Measurements from ENCODE around the gene SBK1.

SBK1 gene

GRCh38 chr16:28282045-28282444 is 10.3 kb upstream of the SBK1 start:
- DNase-seq (ENCODE audit: low spot score) = no peak

DNA sequence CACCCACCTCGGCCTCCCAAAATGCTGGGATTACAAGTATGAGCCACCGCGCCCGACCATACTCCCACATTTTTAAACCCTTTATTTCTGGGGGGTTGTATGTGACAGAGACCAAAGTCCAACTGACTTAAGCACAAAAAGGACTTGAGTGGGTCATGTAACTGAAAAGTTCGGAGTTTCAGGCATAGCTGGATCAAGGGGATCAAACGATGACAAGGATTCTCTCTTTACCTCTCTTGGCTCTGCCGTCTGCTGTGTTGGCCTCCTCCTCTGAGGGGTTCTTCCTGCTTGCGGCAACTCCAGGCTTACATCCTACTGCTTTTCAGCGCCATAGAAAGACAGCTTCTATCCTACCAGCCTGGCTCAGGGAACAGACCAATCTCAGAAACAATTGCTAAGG is 9.2 kb upstream of the SBK1 start:
- no peak for DNase-seq (ENCODE audit: low spot score)

- DNase-seq (ENCODE audit: low spot score) = no peak
Observed at GRCh38 chr16:28283798-28284577, 8.3 kb upstream of the SBK1 start.

DNA sequence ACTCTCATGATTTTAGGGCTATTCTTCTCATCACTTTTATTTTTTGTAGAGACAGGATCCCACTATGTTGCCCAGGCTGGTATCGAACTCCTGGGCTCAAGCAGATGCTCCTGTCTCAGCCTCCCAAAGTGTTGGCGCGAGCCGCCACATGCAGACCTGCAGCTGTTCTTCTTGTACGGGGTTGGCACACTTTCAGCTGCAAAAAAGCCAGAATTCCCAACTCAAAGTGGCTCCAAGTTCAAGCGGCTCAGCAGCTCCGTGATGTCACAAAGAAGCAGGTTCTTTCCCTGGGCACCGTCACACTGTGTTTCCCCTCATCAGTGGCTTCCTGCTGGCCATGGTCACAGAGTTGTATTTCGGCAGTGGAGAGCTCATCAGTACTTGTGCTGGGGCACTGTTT is 6.7 kb upstream of the SBK1 start:
- DNase-seq (ENCODE audit: low spot score) = no peak

GRCh38 chr16:28288114-28288513 is 4.2 kb upstream of the SBK1 start:
- no peak for DNase-seq (ENCODE audit: low spot score)

DNA sequence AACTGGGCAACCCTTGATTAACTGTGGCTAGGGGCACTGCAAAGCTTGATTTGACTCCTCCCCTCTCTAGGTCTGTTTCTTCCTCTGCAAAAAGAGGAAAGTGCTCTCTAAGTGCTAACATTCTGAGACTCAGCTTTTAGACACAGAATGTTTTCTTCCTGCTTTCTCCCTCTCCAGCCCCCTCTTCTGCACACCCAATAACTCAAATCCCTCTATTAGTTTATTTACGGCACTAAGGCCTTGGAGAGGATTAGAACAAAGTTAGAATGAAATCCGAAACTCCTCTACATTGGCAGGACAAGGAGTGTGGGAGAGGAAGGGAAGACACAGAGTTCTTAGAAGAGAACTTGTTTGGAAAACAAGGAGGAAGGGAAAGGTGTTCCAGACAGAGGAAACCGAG is 3.3 kb upstream of the SBK1 start:
- no peak for DNase-seq (ENCODE audit: low spot score)

- DNase-seq (ENCODE audit: low spot score) = no peak
Observed at GRCh38 chr16:28289939-28290858, 2.1 kb upstream of the SBK1 start.

DNA sequence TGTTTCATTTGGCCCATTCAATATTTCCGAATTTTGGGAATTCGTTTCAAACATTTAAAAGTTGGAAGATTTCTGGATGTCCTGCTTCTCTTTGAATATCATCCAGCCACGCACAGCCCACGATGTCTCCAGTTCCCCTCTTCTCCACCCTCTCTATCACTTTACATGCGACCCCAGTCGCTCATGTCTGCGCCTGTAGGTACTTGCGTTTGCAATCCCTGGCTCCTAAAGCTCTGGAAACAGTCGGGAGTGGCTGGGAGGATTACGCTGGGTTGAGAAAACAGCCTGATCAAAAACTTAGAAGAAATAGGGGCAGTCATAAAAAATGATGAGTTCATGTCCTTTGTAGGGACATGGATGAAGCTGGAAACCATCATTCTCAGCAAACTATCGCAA is 1.5 kb upstream of the SBK1 start:
- no peak for DNase-seq (ENCODE audit: low spot score)

GRCh38 chr16:28292731-28293600 is 641 bp downstream of the SBK1 start:
- DNase-seq (ENCODE audit: low spot score) = peak; percentile 26

GRCh38 chr16:28293601-28293960 is 1.3 kb downstream of the SBK1 start:
- no peak for DNase-seq (ENCODE audit: low spot score)

DNA sequence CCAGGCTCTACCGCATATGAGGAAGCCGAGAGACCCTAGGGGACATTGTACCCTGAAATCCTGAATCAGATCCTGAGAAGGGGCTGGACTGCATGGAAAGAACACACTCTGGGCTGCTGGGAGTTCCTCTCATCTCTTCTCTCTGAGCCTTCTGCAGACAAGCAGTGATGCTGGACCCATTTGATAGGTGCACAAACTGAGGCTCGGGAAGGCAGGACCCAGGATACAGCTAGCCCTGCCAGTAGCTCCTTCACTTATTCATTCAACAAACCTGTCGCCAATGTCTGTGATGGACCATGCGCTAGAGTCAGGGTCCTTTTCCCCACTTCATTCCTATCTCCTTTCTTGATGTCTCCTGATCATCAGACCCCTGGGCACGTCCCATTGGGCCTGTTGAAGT is 1.9 kb downstream of the SBK1 start:
- DNase-seq (ENCODE audit: low spot score) = no peak

- DNase-seq (ENCODE audit: low spot score) = no peak
Observed at GRCh38 chr16:28295276-28295675, 3.0 kb downstream of the SBK1 start.

- DNase-seq (ENCODE audit: low spot score) = no peak
Observed at GRCh38 chr16:28297308-28297707, 5.0 kb downstream of the SBK1 start.

DNA sequence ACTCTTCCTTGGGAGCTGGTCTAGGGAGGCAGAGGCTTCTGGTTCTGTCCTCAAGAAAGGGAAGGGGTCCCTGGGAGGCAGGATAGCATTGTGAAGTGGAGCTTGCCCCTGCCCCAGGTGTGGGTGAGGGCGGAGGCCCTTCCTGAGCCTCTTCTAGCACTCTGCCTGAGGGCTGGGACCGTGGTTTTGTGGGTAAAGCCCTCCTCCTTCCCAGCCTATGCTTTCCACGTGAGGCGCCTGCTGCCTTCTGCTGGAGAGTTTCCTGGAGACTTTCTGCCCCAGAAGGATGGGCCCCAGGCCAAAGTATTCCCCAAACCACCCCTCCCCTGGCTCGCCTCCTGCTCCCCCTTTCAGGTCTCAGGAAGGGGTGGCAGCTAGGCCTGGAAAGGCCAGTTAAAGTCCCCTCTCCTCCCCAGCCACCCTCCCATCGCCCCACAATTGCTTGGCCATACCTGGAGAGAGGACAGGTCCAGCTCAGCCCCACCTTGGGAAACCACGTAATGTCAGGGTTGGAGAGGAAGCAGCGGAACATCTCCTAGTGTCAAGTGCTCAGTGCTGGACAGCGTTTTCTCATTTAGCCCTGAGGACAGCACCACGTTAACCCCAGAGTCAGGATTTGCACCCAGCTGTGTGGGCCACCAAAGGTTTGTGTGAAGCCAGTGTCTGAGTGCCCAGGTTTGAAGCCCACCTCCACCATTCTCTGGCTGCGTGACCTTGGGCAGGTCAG is 5.6 kb downstream of the SBK1 start:
- DNase-seq (ENCODE audit: low spot score) = peak; percentile 31

GRCh38 chr16:28298511-28298878 is 6.2 kb downstream of the SBK1 start:
- DNase-seq (ENCODE audit: low spot score) = no peak

DNA sequence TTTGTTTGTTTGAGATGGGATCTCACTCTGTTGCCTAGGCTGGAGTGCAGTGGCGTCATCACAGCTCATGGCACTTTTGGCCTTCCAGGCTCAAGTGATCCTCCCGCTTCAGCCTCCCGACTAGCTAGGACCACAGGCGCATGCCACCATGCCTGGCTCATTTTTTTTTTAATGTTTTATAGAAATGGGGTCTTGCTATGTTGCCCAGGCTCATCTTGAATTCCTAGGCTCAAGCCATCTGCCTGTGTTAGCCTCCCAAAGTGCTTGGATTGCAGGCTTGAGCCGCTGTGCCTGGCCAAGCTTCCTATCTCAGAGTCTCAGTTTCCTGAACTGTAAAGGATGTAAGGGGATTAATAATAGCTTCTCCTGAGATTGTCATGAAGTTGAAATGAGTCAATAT is 8.0 kb downstream of the SBK1 start:
- no peak for DNase-seq (ENCODE audit: low spot score)

DNA sequence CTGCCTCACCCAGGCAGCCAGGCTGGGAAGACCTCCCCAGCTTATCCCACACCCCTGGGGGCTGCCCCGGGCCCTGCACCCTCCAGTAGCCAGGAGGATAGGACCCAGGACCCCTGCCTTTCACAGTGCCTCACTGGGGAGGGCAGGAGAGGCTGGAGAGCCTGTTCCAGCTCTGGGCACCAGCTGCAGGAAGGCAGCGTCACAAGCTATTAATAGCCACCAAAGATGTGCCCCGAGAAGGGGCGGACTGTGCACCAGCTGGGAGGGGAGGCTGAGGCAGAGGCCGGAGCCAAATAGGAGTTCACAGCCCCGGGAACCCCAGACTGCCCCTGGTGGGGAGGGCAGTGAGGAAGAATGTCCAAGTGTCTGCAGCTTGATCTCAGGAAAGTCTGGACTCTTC is 8.8 kb downstream of the SBK1 start:
- no peak for DNase-seq (ENCODE audit: low spot score)

DNA sequence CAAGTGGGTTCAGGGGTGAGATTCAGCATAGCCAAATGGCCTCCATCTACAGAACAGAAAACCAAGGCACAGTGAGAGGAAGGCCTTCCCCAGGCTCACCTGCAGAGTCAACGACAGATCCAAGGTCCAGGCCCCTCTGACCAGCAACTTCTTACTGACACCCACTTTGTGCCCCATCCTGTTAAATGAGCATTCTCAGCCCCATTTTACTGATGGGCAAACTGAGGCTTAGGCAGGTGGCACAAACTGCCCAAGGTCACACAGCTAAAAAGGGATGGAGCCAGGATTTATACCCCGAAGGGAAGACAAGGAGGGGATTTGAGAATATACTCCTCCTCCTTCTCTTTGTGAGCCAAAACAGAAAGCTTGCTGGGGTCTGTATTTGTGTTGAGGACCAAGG is 9.3 kb downstream of the SBK1 start:
- no peak for DNase-seq (ENCODE audit: low spot score)

GRCh38 chr16:28303132-28303531 is 10.8 kb downstream of the SBK1 start:
- DNase-seq (ENCODE audit: low spot score) = no peak

GRCh38 chr16:28304214-28304613 is 11.9 kb downstream of the SBK1 start:
- DNase-seq (ENCODE audit: low spot score) = no peak

DNA sequence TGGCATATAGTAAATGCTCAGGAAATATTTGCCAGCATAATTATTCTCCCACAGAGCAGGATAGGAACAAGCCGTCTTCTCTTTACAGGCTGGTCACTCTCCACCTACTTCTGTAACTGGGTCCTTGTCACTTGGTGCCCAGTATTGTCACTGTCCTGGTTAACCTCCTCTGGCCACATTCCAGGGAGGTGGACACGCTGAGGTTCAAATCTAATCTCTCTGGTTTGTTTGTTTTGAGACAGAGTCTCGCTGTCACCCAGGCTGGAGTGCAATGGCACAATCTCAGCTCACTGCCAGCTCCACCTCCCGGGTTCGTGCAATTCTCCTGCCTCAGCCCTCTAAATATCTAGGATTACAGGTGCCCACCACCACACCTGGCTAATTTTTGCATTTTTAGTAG is 15.6 kb downstream of the SBK1 start:
- DNase-seq (ENCODE audit: low spot score) = no peak

Measured in CD4-positive, alpha-beta T cell treated with Interleukin-6 at 100 ng/mL for 8 hours (primary cell).